A549 treated with CpdA at 1 μM for 4 hours (cell line): ENCODE measurements around the gene PARP4. TPM values are rescaled to one million over a fixed set of nuclear protein-coding genes. Genes with fewer than 3 reads are reported as not detected.

Experiments
- total RNA-seq: library from RNA; stranded (reverse); fragments of 200-300 nt; extraction: Qiagen RNA extraction; gene quantifications from 5 replicates; pipeline ENCODE4 v1.2.3, GENCODE V29; 2022; ENCODE audit warnings: low read depth

PARP4 gene
- 32.1 to 42.9 TPM (median 37.1 TPM) in 5 replicates for total RNA-seq

GRCh38 chr13:24512197-24512907 is at the start of gene PARP4:
Gene PARP4, minus strand, starts transcription at chr13:24512778. Its CDS starts 9,002 bp downstream, at chr13:24503776.

Other genes starting within 250 kb of the PARP4 start
- gene C1QTNF9, start 203.2 kb downstream of the PARP4 start, total RNA-seq = not detected in 5 replicates
- gene ATP12A, start 167.6 kb upstream of the PARP4 start, total RNA-seq = 0.01 TPM in 1 of 5 replicates, not detected in the others